ENCODE results near the gene RELN. TPM values are rescaled to one million over a fixed set of nuclear protein-coding genes. Genes with fewer than 3 reads are reported as not detected.

The RELN gene
- total RNA-seq, 2 donors from 2014 or later = 2.6 to 3.0 TPM

DNA sequence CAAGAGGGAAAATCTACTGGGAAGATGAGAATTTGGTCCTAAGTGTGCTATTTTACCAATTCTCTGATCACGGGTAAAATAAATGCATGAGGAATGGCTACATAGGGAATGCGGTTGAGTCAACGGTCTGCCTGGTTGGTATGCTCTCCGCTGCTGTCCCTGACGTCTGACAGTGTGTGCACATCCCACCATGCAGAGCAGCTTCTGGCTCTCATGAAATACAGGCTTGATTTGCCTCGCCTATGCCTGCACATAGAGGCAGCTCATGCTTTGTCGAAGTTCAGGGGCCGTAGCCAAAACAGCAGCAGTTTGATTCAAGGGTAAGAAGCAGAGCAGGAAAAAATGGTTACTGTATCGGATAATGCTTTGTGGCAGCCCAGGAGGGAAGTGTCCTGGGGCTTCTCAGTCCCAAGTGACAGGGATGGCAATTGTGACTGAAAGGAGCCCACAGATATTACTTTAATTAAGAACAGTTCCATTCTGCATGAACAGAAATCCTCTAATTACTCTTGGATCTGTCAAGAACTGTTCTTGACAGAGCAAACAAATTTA lies 275.0 kb downstream of the RELN start:
- Histone ChIP-seq H3K4me3 (no peak overlapping the region), H3K36me3 (no peaks in the 10 kb centered on the region), H3K27ac (no peak overlapping the region), H3K27me3 (replicated peaks; ENCODE audit: insufficient read depth) (no peaks in the 10 kb centered on the region), H3K9me3 (no peaks in the 10 kb centered on the region), H3K4me1 (replicated peaks) (no peaks in the 10 kb centered on the region)
- TF ChIP-seq, protein P1, sequence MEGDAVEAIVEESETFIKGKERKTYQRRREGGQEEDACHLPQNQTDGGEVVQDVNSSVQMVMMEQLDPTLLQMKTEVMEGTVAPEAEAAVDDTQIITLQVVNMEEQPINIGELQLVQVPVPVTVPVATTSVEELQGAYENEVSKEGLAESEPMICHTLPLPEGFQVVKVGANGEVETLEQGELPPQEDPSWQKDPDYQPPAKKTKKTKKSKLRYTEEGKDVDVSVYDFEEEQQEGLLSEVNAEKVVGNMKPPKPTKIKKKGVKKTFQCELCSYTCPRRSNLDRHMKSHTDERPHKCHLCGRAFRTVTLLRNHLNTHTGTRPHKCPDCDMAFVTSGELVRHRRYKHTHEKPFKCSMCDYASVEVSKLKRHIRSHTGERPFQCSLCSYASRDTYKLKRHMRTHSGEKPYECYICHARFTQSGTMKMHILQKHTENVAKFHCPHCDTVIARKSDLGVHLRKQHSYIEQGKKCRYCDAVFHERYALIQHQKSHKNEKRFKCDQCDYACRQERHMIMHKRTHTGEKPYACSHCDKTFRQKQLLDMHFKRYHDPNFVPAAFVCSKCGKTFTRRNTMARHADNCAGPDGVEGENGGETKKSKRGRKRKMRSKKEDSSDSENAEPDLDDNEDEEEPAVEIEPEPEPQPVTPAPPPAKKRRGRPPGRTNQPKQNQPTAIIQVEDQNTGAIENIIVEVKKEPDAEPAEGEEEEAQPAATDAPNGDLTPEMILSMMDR (IDR thresholded peaks at IDR 0.05) = no peak
- TF ChIP-seq POLR2AphosphoS5 (IDR thresholded peaks at IDR 0.05) (no peak), POLR2A (IDR thresholded peaks at IDR 0.05) (no peak)
- WGBS = 81% methylated on average over 9 of the region's 9 CpGs
- intact Hi-C loops (cut with DNase I) = no loop called here
- no peak for DNase-seq (ENCODE audit: low spot score)

DNA sequence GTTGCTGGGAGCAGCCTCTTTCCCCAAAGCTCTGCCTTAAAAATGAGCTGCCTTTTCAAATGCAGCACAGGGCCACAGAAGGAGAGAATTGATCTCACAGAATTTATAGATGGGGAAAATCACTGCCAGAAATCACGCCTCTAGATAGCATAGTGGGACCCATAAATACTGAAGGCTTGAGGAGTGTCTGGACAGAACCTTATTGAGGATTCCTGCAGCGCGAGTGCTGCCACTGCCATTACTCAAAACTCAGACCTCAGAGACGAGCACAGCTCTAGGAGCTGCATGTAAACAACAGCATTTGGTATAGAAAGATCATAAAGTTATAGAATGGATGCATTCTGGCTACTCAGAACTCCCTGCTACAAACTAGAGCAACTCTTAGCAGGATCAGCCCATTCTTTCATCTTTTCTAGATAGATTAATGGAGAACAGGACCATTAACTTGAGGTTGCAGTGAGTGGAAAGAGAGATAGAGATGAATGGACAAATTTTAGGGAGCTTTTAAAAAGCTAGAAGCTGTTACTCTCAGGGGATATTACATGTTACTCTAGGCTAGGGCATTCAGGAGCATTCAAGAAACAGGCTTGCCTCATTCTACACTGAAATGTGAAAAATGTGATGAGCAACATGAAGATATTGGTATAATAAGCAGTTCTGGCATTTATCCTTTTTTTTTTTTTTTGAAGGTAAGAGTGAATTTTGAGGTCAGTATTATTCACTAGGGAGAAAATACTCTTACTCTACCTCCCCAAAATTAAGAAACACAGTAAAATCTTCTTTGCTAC lies 276.3 kb downstream of the RELN start:
- no peak for DNase-seq (ENCODE audit: low spot score)
- Histone ChIP-seq H3K27ac (no peak overlapping the region), H3K27me3 (replicated peaks; ENCODE audit: insufficient read depth) (no peaks in the 10 kb centered on the region), H3K4me1 (replicated peaks) (no peaks in the 10 kb centered on the region), H3K36me3 (no peaks in the 10 kb centered on the region), H3K4me3 (no peak overlapping the region), H3K9me3 (no peaks in the 10 kb centered on the region)
- intact Hi-C loops (cut with DNase I) = no loop called here
- TF ChIP-seq POLR2AphosphoS5 (IDR thresholded peaks at IDR 0.05) (no peak), POLR2A (IDR thresholded peaks at IDR 0.05) (no peak)
- TF ChIP-seq, protein P1 (IDR thresholded peaks at IDR 0.05) = no peak
- WGBS = 68% methylated on average over 4 of the region's 4 CpGs

DNA sequence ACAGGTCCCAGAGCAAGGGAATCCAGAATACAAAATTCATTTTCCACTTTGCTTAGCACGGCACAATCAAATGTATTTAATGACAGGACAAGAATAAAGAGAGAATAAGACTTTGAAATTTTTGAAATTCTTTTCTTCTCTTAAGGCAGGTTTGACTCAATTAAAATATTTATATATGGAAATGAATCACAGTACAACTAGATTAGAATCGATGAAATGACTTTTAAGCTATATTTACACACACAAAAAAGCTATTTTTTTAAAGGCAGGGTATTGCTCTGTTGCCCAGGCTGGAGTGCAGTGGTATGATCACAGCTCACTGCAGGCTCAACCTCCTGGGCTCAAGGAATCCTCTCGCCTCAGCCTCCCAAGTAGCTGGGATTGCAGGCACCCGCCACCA lies 278.0 kb downstream of the RELN start:
- no peaks in the 10 kb centered on the region for H3K27me3 ChIP-seq (replicated peaks; ENCODE audit: insufficient read depth)
- no peak for DNase-seq (ENCODE audit: low spot score)
- TF ChIP-seq POLR2AphosphoS5 (IDR thresholded peaks at IDR 0.05) (no peak), POLR2A (IDR thresholded peaks at IDR 0.05) (no peak)
- TF ChIP-seq, protein P1 (IDR thresholded peaks at IDR 0.05) = no peak
- intact Hi-C loops (cut with DNase I) = no loop called here
- H3K27ac ChIP-seq = no peak overlapping the region
- H3K36me3 ChIP-seq = no peaks in the 10 kb centered on the region
- H3K4me3 ChIP-seq = no peak overlapping the region
- H3K4me1 ChIP-seq (replicated peaks) = no peaks in the 10 kb centered on the region
- 90% methylated on average over 4 of the region's 4 CpGs for WGBS
- no peaks in the 10 kb centered on the region for H3K9me3 ChIP-seq

DNA sequence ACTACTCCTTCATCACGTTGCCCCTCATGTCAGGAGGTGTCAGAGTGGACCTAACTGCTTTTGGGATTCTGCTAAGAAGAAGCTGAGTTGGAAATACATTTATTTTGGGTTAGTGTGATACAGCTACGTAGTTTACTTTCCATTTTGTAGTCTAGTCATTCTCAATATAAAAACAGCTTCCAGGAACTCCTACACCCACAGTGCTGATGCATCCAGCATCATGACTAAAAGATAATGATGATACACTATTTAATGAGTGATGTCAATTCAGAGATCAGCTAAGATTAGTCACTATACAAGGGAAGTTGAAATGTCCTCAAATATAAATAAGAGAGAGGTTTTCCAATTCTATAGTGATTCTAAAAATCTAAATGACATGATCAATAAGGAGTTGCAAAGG lies 279.2 kb downstream of the RELN start:
- no peak overlapping the region for H3K4me3 ChIP-seq
- no peak for DNase-seq (ENCODE audit: low spot score)
- H3K9me3 ChIP-seq = no peaks in the 10 kb centered on the region
- no peaks in the 10 kb centered on the region for H3K4me1 ChIP-seq (replicated peaks)
- H3K27me3 ChIP-seq (replicated peaks; ENCODE audit: insufficient read depth) = no peaks in the 10 kb centered on the region
- TF ChIP-seq POLR2A (IDR thresholded peaks at IDR 0.05) (no peak), POLR2AphosphoS5 (IDR thresholded peaks at IDR 0.05) (no peak)
- TF ChIP-seq, protein P1 (IDR thresholded peaks at IDR 0.05) = no peak
- no peak overlapping the region for H3K27ac ChIP-seq
- intact Hi-C loops (cut with DNase I) = no loop called here
- 64% methylated on average over 2 of the region's 2 CpGs for WGBS
- no peaks in the 10 kb centered on the region for H3K36me3 ChIP-seq

DNA sequence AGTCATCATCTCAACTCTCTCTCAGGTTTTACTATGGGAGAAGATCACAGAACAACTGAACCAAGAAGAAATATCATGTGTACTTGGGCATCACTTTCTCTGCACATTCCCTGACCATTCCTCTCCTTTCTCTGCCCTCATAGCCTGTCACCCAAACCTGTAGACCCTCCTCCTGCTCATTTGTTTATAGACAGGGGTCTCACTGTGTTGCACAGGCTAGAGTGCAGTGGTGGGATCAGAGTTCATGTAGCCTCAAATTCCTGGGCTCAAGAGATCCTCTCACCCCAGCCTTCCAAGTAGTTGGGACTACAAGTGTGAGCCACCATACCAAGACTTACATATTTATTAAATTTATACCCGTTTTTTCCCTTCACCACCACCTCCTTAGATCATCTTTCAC lies 282.7 kb downstream of the RELN start:
- intact Hi-C loops (cut with DNase I) = no loop called here
- TF ChIP-seq, protein P1 (IDR thresholded peaks at IDR 0.05) = no peak
- TF ChIP-seq POLR2A (IDR thresholded peaks at IDR 0.05) (no peak), POLR2AphosphoS5 (IDR thresholded peaks at IDR 0.05) (no peak)
- H3K9me3 ChIP-seq = no peaks in the 10 kb centered on the region
- H3K4me3 ChIP-seq = no peak overlapping the region
- no peaks in the 10 kb centered on the region for H3K27me3 ChIP-seq (replicated peaks; ENCODE audit: insufficient read depth)
- WGBS = 58% methylated on average over 1 of the region's 1 CpG
- H3K27ac ChIP-seq = no peak overlapping the region
- no peak for DNase-seq (ENCODE audit: low spot score)
- H3K4me1 ChIP-seq (replicated peaks) = no peaks in the 10 kb centered on the region
- no peaks in the 10 kb centered on the region for H3K36me3 ChIP-seq
